Islet of Langerhans (tissue), 1 donor: ENCODE data around the gene KRTAP3-2.

Experiments
- FAIRE-seq: peaks from one replicate; lab custom pipeline; 2011; peaks lifted over from hg19 to GRCh38; lab: Jason Lieb, UNC

KRTAP3-2 gene

GRCh38 chr17:40962059-40962561 is 37.6 kb downstream of the KRTAP3-2 start:
- FAIRE-seq, result no peak

DNA sequence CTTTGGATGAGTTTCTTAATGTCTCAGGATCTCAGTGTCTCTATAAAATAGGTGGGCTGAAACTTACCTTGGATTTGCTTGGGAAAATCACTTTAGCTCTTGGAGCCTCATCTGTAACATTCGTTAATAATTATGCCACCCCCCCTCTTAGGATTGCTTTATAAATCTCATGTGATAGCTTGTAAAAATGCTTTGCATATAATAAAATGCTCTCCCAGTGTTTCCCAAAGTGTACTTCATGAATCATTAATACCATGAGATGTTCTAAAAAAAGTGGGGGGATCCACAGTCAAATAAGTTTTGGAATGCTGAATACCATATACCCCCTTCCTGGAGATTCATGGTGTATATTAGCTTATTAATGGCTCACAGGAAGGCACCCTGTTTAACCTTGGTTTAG is 38.1 kb downstream of the KRTAP3-2 start:
- no peak for FAIRE-seq

DNA sequence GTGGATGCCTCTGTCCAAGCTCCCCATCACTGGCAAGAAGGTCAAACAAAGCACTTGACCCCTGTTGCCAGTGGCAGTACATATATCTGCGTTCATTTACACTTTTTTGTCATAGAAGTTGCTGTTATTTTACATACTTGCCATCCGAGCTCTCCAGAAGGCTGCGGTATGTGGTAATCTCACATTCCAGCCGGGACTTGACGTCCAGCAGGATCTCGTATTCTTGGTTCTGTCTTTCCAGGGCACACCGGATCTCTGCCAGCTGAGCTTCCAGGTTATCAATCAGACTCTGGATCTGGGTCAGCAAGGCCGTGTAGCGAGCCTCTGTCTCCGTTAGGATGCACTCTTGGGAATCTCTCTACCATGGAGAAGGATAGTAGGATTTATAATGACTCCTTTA is 39.6 kb downstream of the KRTAP3-2 start:
- no peak for FAIRE-seq

DNA sequence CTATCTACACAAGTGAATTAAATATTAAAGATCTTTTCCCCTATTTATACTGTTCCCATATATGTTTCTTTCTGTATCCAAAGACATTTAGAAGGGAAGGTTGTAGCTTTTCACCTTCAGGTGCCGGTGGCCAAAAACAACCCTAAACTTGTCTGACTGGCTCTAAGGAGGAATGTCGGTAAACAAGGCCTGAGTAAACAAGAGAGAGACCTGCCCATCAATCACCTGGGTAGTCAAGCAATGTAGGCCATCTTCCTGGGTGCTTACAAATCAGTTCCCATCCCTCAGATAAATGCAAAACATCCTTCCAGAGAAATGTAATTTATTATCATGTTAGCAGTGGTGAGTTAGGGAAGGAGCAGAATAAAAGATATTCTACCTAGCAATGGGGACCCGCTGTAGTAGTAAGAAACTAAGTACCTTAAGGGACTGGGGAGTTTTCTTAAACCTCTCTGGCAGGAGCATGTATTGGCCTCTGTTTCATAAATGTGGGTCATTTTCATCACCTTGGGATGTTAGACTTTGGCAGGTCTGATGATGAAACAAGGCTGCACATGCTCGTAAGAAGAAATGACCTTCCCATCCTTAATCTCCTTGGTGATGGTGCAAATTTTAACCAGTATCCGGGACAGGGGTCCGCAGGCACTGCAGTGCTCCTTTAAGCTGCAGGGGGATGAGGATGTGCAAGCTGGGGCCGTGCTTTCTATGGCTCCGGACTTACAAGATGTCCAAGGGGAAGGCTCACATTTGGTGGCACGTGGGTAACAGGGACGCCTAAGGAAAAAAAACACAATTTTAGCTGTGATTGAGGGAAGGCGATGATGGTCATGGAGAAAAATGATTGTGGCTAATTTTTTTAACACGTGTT is 41.4 kb downstream of the KRTAP3-2 start:
- no peak for FAIRE-seq

DNA sequence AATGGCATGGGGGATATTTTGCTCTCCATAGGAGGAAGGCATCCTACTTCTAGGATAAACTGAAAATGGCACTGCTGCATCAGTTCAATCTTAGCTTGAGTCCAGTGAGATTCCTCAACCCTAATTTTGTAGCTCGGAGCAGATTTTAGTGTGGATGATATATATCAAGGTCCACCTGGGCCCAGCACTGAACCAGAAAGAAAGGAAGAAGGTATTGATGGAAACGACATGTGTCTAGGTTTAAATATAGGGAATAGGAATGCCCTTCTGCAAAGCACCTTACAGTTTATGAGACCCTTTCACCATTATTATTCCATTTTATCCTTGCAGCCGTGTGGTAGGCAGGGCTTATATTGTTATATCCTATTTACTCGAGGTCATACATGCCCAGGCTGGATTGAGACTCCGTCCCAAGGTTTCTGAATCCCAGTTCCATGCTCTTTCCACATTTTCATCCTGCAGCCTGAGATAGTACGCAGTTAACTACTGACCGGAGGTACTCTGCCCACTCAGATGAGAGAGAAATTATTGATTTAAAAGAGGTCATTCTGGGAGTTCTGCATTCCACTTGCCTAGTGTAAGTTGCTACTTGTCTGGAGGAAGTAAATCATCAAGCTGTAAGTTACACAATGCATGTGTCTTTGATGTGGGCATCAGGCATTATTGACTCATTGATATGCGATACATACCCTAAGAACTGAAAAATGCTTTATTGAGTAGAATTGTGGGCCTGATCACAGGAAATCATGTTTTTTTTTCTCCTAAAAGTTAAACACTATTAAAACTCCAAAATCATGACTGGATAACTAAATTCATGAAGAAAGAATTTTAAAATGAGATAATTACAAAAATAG is 43.1 kb downstream of the KRTAP3-2 start:
- FAIRE-seq, result no peak

DNA sequence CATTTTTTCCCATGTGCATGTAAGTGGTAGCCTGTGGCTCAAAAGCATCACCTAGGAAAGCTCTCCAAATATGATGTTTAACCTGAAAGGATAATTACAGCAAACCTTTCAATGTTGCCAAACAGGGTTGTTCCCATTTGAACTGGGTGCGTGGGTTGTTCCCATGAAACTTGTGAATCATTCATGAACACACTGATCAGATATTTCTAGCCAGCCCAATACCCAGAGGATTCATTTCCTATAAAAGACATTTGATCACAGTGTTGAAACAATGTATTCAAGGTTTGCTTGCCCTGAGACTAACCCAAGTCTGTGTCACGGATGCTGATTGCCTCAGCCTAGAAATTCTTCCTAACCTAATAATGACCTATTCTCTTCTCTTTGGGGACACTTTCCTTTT is 45.8 kb downstream of the KRTAP3-2 start:
- no peak for FAIRE-seq

DNA sequence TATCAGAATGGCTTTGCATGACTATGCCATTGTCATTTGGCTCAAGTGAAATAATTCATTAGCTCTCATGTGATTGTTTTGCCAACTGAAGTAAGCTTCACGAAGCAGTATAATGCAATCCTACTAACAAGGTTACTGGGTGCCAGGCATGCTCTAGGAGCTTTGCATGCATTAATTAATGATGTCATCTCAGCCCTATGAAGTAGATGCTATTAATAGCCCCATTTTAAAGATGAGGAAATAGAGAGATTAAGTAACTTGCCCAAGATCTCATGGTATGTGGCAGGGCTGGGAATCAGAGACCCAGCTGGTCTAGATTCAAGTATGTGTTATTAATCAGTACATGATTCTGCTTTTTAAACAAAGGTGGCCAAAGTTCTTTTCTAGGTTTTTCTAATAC is 47.0 kb downstream of the KRTAP3-2 start:
- no peak for FAIRE-seq

- FAIRE-seq, result no peak
Measured at GRCh38 chr17:40952154-40952553, 47.6 kb downstream of the KRTAP3-2 start.

DNA sequence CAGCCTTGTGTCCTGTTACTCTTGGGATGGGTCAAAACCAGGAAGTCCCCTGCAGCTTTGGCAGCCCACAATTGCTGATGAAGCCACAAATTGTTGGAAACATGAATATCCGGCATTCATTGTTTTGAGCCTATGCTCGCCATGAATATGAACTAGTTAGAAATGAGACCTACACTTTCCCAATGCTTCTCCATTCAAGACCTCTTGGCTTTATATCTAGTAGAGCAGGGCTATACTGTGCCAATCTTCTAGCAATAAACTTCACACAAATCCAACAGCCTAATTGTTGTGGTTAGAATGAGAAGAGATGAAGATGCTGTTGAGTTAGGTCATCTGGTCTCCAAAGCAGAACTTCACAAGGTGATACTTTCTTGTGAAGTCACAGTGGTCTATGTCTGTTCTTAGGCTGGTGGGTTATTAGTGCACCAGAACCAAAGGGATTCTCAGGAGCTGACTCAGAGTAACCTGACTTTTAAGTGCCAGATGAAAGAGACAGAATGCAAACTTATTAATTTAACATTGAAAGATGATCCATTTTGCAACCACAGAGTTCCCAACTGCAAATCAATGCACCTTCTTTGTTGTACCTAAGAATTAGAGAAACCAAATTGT is 48.6 kb downstream of the KRTAP3-2 start:
- FAIRE-seq, result no peak

DNA sequence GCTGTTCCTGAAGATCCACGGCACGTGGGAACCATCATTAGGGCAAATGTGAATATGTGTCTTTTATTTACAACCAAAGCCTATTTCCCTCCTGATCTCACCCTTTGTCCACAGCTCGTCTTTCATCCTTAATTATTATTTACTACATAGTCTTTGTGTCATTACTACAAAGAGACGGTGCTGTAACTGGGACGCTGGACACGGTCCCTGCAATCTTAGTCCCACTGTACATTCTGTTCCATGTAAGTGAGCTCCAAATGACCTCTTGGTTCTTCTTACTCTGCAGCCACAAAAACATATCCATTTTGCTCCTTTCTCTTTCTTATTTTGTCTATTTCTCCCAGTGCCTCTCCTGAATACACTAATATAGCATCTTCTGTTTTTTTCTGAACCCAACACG is 49.5 kb downstream of the KRTAP3-2 start:
- no peak for FAIRE-seq

DNA sequence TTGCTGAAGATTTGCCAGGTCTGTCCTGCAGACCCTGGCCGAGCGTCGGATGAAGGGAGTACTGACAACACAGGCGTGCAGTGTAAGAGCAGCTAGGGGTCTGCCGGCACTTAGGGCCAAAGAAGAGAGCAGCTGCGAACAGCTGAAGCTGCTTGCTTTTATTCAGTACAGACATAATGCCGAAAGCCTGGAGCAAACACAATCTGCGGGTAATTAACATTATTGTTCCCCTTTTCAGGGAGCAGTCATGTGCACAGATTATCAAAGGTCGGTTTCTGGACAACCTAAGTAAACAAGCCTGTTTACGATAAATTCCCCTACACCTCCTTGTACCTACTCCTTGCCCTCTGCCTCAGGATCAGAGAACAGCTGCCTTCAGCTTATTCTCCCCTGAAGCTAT is 50.3 kb downstream of the KRTAP3-2 start:
- no peak for FAIRE-seq
